Stimulated activated CD4-positive, alpha-beta T cell treated with anti-CD3 and anti-CD28 coated beads, Interleukin-15, amount 100 ng/mL, for 24 hours (primary cell): Measurements from ENCODE around the gene ZBTB3.

Experiments used
- DNase-seq: peaks from one replicate; pipeline ENCODE4 v3.0.0-alpha.2; 2020

Gene ZBTB3

DNA sequence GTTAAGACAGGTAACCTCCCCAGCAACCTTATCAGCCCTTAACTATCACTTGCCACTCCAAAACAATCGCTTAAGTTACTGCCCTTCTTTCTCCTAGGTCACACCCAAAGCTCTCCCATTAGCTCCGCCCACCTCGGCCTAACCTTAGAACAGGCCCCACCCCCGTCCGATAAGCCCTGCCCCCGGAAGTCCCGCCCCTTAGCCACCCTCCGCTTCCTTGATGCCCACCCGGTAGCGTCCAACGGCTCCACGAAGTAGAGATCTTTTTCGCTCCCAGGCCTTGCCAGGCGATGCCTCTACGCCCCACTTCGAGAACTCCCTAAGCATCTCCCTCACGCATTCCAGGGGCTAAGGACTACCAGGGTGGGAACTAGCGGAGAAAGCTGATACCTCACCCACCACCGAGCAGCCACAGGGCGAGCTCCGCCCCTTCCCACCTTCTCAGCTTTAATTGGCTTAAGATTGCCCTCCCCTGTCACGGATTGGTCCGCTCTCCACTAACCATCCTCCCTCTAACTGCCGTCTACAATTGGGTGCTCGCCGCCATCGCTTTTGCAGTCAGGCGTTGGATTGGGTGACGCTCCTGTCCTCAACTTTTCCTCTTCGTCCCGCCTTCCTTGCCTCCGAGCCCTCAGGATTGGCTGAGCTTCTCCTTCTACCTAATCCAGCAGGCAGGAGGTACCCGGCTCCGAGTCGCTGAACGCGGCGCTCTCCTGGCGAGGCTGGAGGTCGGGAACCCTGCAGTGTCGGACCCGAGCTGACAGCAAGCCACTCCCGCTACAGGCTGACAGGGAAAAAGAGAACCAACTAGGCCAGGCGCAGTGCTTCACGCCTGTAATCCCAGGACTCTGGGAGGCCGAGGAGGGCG is at the start of gene ZBTB3:
Gene ZBTB3 (minus strand): TSS at position 425 of the 868 bp plus-strand sequence. CDS start 496 bp downstream, outside the sequence.
- DNase-seq = peak; percentile 97

- no peak for DNase-seq
These were observed 47.1 kb upstream of the ZBTB3 start for GRCh38 chr11:62801071-62801470.

GRCh38 chr11:62799486-62799885 is 45.5 kb upstream of the ZBTB3 start:
- no peak for DNase-seq

- no peak for DNase-seq
These were observed 42.3 kb upstream of the ZBTB3 start for GRCh38 chr11:62796281-62796680.

- DNase-seq = no peak
These were observed 40.3 kb upstream of the ZBTB3 start for GRCh38 chr11:62794201-62794775.

GRCh38 chr11:62792202-62792575 is 38.2 kb upstream of the ZBTB3 start:
- peak; percentile 23 for DNase-seq

DNA sequence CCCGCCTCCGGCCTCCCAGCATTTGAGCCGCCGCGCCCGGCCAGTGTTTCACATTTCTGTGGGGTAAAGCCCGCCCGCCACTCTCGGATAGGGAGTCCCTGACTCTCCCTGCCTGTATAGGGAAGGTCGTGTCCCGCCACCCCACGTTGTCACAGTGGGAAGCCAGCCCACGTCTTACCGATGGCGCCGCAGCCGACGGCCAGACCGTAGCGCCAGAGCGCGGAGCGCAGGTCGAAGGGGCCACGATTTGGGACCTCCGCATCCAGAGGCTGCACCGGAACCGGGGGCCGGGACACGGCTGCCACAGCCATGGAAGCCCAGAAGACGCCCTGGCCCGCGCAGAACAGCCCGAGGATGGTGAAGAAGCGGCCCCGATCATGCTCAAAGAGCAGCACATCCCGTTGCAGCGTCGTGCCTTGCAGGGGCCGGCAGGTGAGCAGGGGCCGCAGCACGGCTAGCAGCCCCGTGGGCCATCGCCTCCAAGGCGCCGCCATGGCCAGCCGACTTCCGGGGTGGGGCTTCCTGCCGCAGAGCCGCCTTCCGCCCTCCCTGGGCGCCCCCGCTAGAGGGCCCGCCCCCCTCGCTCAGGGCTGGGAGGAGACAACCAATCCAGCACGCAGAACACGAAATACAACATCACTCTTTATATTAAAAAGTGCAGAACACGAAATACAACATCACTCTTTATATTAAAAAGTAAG is 37.7 kb upstream of the ZBTB3 start, which contains the start of gene TMEM223:
Gene TMEM223 (minus strand): TSS at position 506 of the 701 bp plus-strand sequence. CDS start 12 bp downstream, at position 494.
- peak; percentile 95 for DNase-seq

- DNase-seq = no peak
These were observed 35.6 kb upstream of the ZBTB3 start for GRCh38 chr11:62789576-62789975.

DNA sequence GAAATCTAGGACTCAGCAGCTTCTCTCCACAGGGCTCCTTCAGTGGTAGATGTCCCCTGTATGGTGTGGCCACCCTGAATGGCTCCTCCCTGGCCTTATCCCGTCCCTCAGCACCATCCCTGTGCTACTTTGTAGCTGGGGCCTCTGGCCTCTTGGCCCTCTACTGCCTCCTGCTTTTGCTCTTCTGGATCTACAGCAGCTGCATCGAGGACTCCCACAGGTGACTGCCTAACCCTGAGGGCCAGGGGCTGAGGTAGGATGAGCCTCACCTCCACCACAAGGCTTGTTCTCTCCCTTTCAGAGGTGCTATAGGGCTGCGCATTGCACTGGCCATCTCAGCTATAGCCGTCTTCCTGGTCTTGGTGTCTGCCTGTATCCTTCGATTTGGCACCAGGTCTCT is 35.0 kb upstream of the ZBTB3 start:
- no peak for DNase-seq

GRCh38 chr11:62787005-62787759 is 33.2 kb upstream of the ZBTB3 start, which contains the start of gene TMEM179B:
Gene TMEM179B, plus strand, starts transcription at chr11:62787402. Its CDS starts 30 bp downstream, at chr11:62787432.
- DNase-seq = peak; percentile 99

GRCh38 chr11:62786318-62787004 is 32.5 kb upstream of the ZBTB3 start:
- peak; percentile 90 for DNase-seq

DNA sequence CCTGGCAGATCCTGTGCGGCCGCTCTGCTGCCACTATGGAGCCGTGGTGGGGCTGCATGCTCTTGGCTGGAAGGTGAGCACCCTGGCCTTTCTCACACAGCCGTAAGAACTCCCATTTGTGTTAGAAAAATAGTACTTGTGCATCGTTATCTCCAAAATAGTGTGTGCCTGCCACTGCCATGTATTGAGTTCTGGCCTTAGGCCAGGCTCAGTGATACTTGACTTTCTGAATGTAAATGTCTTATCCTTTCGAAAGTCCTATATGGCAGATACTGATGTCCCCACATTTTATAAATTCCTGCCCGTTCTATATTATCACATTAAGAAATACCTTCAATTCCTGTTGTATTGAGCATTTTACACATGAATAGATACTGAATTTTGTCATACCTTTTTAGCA is 28.8 kb upstream of the ZBTB3 start:
- no peak for DNase-seq

GRCh38 chr11:62778441-62778840 is 24.5 kb upstream of the ZBTB3 start:
- no peak for DNase-seq

- no peak for DNase-seq
These were observed 23.4 kb upstream of the ZBTB3 start for GRCh38 chr11:62777389-62777788.

- no peak for DNase-seq
These were observed 21.7 kb upstream of the ZBTB3 start for GRCh38 chr11:62775646-62776045.

GRCh38 chr11:62774407-62774806 is 20.4 kb upstream of the ZBTB3 start:
- no peak for DNase-seq

GRCh38 chr11:62771144-62772021 is 17.4 kb upstream of the ZBTB3 start, which contains the start of gene TAF6L:
Gene TAF6L, plus strand, starts transcription at chr11:62771396. Its CDS starts 4,388 bp downstream, at chr11:62775784.
- DNase-seq = peak; percentile 98

GRCh38 chr11:62770778-62771143 is 16.8 kb upstream of the ZBTB3 start:
- peak; percentile 38 for DNase-seq

- peak; percentile 33 for DNase-seq
These were observed 6.9 kb upstream of the ZBTB3 start for GRCh38 chr11:62760867-62761227.

- no peak for DNase-seq
These were observed 4.2 kb upstream of the ZBTB3 start for GRCh38 chr11:62757846-62758788.
